Measurements from ENCODE around the gene HAAO.

Gene HAAO

GRCh38 chr2:42799881-42800280 is 7.5 kb upstream of the HAAO start:
- Histone ChIP-seq H3K27ac (ENCODE audit: low read depth, low read length) (no peak overlapping the region), H3K4me3 (ENCODE audit: low read length) (no peak overlapping the region), H3K79me2 (ENCODE audit: control insufficient read depth, low read length) (no peaks in the 10 kb centered on the region), H4K20me1 (ENCODE audit: control insufficient read depth, insufficient read depth, low read depth, low read length) (no peaks in the 10 kb centered on the region), H3F3A (ENCODE audit: control insufficient read depth, insufficient read depth) (peaks cover 3% of the 10 kb centered on the region; the same call in 1 of the 2 replicates), H3K9me2 (replicated peaks; ENCODE audit: control insufficient read depth, low read length) (no peaks in the 10 kb centered on the region), H3K4me2 (ENCODE audit: low read length) (no peak overlapping the region), H3K36me3 (ENCODE audit: control insufficient read depth, low read length) (no peaks in the 10 kb centered on the region), H3K9me3 (ENCODE audit: control insufficient read depth, insufficient read depth, low read length) (no peaks in the 10 kb centered on the region), H3K4me1 (ENCODE audit: control insufficient read depth, low read length) (peaks cover 24% of the 10 kb centered on the region), H3K27me3 (ENCODE audit: control insufficient read depth, low read length) (peaks cover 3% of the 10 kb centered on the region; the same call in 1 of the 2 replicates)
- TF ChIP-seq CTCF (IDR thresholded peaks at IDR 0.05; ENCODE audit: low read depth, low read length, poor library complexity, severe bottlenecking) = no peak
- no peak for TF ChIP-seq EZH2phosphoT487 (IDR thresholded peaks at IDR 0.05; ENCODE audit: borderline replicate concordance, low read length)

DNA sequence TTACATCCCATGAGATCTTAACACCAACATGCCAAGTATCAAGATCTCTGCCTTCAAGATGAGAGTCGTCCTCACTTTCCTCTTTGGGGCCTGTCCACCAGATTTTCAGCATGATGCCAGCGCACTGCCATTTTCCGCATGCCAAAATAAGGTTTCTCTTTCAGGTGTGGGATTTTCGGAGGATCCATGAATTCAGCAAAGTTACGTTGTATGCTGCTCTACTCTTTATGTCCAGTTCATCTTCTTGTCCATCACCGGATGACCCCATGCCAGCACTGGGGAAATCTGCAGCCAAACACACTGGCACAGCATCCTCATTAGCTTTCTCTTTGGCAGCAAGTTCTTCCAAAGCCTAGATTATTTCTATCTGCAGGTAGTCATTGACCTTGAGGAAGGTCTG is 4.9 kb upstream of the HAAO start:
- TF ChIP-seq EZH2phosphoT487 (IDR thresholded peaks at IDR 0.05; ENCODE audit: borderline replicate concordance, low read length) (no peak), CTCF (IDR thresholded peaks at IDR 0.05; ENCODE audit: low read depth, low read length, poor library complexity, severe bottlenecking) (no peak)
- H3K9me2 ChIP-seq (replicated peaks; ENCODE audit: control insufficient read depth, low read length) = no peaks in the 10 kb centered on the region
- peak overlapping the region; percentile 55; the same call in 1 of the 2 replicates for H3K4me2 ChIP-seq (ENCODE audit: low read length)
- H3K36me3 ChIP-seq (ENCODE audit: control insufficient read depth, low read length) = no peaks in the 10 kb centered on the region
- no peak overlapping the region for H3K4me3 ChIP-seq (ENCODE audit: low read length)
- H3K27me3 ChIP-seq (ENCODE audit: control insufficient read depth, low read length) = peaks cover 19% of the 10 kb centered on the region
- peaks cover 48% of the 10 kb centered on the region for H3K4me1 ChIP-seq (ENCODE audit: control insufficient read depth, low read length)
- H3F3A ChIP-seq (ENCODE audit: control insufficient read depth, insufficient read depth) = peaks cover 3% of the 10 kb centered on the region; the same call in 1 of the 2 replicates
- H3K9me3 ChIP-seq (ENCODE audit: control insufficient read depth, insufficient read depth, low read length) = no peaks in the 10 kb centered on the region
- no peak overlapping the region for H3K27ac ChIP-seq (ENCODE audit: low read depth, low read length)
- no peaks in the 10 kb centered on the region for H4K20me1 ChIP-seq (ENCODE audit: control insufficient read depth, insufficient read depth, low read depth, low read length)
- H3K79me2 ChIP-seq (ENCODE audit: control insufficient read depth, low read length) = no peaks in the 10 kb centered on the region

- TF ChIP-seq EZH2phosphoT487 (IDR thresholded peaks at IDR 0.05; ENCODE audit: borderline replicate concordance, low read length) = no peak
- TF ChIP-seq CTCF (IDR thresholded peaks at IDR 0.05; ENCODE audit: low read depth, low read length, poor library complexity, severe bottlenecking) = no peak
- Histone ChIP-seq H3K4me1 (ENCODE audit: control insufficient read depth, low read length) (peaks cover 48% of the 10 kb centered on the region), H3K4me2 (ENCODE audit: low read length) (peak overlapping the region; percentile 55), H3K4me3 (ENCODE audit: low read length) (peak overlapping the region; percentile 44), H3K36me3 (ENCODE audit: control insufficient read depth, low read length) (no peaks in the 10 kb centered on the region), H3K27me3 (ENCODE audit: control insufficient read depth, low read length) (peaks cover 25% of the 10 kb centered on the region), H3K9me2 (replicated peaks; ENCODE audit: control insufficient read depth, low read length) (no peaks in the 10 kb centered on the region), H3K79me2 (ENCODE audit: control insufficient read depth, low read length) (no peaks in the 10 kb centered on the region), H3F3A (ENCODE audit: control insufficient read depth, insufficient read depth) (peaks cover 3% of the 10 kb centered on the region; the same call in 1 of the 2 replicates), H4K20me1 (ENCODE audit: control insufficient read depth, insufficient read depth, low read depth, low read length) (no peaks in the 10 kb centered on the region), H3K27ac (ENCODE audit: low read depth, low read length) (peak overlapping the region; percentile 55), H3K9me3 (ENCODE audit: control insufficient read depth, insufficient read depth, low read length) (no peaks in the 10 kb centered on the region)
Measured at GRCh38 chr2:42796427-42797248, 4.3 kb upstream of the HAAO start.
